D721Med (cell line): ENCODE results near the gene VCAN.

ENCODE experiments used
- DNase-seq: peaks from one replicate; pipeline ENCODE4 v3.0.0; 2011; ENCODE audit warnings: low spot score; ENCODE audit not compliant: insufficient read length
- FAIRE-seq: peaks from 2 replicates; lab custom pipeline; 2011; peaks lifted over from hg19 to GRCh38; lab: Jason Lieb, UNC
- TF ChIP-seq, protein P1 (sequence below): IDR thresholded peaks from 2 replicates; pipeline ENCODE4 v1.5.1; 2012; ENCODE audit warnings: mild to moderate bottlenecking, control low read depth; ENCODE audit not compliant: insufficient read depth; ENCODE audit errors: missing control alignments

Gene VCAN

DNA sequence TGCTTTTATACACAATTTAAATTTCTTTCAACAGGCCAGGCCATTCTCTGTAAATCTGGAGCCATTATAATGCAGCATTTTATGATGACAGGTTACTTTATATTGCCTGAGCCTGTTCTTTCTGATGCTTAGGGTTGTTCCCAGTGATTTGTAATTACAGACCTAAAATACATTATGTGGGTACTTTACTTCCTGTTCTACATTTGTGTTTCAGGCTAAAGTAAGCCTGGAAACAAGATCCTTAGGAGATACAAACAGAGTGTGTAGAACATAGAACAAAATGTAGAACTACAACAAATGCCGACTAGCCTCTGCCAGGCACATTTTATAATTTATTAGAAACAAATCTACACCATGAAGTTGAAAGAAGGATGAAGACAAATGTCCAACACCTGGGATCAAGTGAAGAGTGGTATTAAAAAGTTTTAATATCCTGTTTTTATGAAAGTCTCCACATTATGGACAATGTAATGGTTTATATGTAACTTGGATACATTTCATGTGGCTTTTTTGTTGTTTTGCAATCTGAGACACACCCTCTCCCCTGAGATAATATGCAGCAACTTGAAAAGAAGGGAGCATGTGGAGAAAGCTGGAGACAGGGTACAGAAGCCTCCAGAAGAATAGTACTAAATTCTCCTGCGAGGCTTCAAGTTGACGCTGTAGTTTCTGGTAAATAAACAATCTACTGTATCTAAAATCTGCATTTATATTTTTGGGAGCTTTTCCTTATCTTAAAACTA is 46.9 kb downstream of the VCAN start:
- DNase-seq (no peak), FAIRE-seq (no peak)
- TF ChIP-seq, protein P1, sequence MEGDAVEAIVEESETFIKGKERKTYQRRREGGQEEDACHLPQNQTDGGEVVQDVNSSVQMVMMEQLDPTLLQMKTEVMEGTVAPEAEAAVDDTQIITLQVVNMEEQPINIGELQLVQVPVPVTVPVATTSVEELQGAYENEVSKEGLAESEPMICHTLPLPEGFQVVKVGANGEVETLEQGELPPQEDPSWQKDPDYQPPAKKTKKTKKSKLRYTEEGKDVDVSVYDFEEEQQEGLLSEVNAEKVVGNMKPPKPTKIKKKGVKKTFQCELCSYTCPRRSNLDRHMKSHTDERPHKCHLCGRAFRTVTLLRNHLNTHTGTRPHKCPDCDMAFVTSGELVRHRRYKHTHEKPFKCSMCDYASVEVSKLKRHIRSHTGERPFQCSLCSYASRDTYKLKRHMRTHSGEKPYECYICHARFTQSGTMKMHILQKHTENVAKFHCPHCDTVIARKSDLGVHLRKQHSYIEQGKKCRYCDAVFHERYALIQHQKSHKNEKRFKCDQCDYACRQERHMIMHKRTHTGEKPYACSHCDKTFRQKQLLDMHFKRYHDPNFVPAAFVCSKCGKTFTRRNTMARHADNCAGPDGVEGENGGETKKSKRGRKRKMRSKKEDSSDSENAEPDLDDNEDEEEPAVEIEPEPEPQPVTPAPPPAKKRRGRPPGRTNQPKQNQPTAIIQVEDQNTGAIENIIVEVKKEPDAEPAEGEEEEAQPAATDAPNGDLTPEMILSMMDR = no peak

DNA sequence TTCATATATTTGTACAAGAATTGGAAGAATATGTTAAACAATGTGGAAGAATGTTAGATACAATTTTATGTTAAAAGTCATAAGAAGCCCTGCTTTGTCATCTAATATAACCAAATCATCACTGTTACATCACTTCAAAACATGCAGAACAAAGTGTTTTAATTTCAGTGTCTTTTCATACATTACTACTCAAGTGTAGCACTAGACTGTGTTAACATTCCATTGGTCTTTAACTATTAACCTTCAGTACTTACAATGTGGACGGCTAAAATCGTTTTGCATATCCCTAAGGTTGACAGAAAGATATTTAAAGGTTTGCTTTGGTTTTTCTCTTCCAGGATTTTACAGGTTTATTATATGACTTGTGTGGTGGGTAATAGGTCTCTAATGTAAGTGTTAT is 50.9 kb downstream of the VCAN start:
- FAIRE-seq = no peak
- TF ChIP-seq, protein P1 = no peak
- no peak for DNase-seq

DNA sequence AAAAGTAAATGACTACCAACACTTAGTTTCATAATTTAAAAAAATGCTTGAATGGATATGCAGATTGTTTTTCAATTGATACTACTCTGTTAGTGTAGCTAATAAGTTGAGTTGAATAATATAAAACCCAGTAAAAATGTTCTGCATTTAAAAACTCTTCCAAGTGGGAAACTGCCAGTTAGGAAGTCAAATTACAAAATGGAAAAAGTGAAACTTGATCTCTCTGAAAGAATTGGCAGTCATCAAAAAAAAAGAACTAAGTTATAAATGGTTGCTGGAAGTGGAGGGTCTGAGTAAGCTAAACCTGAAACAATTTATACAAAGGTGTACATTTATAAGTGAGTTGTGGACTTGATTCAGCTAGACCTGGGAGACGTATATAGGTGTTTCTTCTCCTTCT is 52.4 kb downstream of the VCAN start:
- TF ChIP-seq, protein P1 = no peak
- no peak for DNase-seq
- FAIRE-seq = no peak

DNA sequence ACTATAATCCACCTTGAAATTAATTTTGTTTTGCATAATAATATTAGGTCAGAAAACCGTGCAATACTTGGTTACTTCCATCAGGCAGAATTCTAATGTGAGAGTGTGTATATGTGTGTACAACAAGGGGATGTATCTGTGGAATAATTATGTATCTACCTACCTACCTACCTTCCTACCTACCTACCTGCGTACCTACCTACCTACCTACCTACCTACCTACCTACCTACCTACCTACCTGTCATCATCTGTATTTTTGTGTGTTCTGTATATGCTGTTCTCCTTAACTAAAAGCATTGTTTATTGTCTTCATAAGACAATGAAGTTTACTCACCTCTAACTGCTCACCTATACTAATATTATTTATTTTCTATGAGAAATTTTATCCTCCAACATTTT is 52.8 kb downstream of the VCAN start:
- no peak for DNase-seq
- TF ChIP-seq, protein P1 = no peak
- FAIRE-seq = no peak

DNA sequence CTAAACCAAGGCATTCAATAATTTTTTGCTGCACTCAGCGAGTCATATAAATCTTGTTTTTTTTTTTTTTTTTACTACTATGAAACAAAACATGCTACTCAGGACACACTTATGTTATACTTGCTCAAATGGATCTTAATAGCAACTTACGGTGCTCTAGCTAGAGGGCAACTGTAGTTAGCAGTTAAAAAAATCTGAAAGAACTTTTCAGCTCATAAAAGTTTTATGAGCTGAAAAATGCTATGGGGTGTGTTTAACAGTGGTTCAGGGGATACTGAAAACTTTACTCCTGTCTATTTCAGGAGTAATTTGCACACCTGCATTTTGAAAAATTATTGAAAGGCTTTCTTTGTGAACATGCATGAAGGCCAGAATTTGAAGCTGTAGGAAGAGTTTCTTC is 53.4 kb downstream of the VCAN start:
- TF ChIP-seq, protein P1 = no peak
- DNase-seq = no peak
- no peak for FAIRE-seq

DNA sequence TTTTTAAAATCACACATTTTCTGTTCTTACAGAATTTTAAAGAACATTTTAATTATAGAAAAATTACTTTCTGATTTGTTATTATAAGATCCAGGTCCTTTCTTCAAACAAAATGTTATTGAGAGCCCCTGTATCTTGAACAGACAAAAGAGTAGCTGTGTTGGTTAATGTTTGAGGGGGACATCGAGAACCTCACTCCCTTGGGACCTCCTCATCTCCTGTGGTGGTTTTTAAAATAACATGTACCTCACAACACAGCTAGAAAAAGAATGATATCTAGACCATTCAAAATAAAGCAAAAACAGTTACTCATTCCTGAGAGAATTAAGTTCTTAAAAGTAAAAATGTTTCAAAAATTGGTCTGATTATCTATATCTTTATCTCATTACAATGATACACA is 54.7 kb downstream of the VCAN start:
- no peak for FAIRE-seq
- TF ChIP-seq, protein P1 = no peak
- no peak for DNase-seq

DNA sequence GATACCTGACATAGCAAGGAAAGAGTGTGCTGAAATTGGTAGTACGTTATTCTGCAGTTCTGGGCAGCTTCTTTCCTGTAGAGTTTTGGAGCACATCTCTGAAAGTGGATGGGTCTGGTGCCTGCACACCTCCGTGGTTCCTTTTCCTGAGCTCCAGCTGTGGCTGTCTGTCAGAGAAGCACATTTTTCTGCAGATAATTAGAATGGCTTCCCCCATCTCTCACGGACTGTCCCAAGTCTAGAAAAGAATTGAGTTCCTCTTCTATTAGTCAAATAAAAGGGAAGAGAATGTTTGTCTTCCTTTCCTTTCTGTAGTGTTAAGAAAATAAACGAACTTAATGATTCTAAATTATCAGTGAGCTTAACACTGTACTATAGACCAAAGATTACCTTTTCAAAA is 55.7 kb downstream of the VCAN start:
- DNase-seq = no peak
- no peak for FAIRE-seq
- TF ChIP-seq, protein P1 = no peak
